SW 1271 (cell line): ENCODE measurements around the gene PYCR2.

Source experiments
- DNase-seq, 2 experiments: peaks; one replicate each; lab custom pipeline; 2025; lab: John Stamatoyannopoulos, UW

PYCR2 gene

GRCh38 chr1:225876900-225877510, 47.0 kb downstream of the PYCR2 start:
- no peak for DNase-seq

DNA sequence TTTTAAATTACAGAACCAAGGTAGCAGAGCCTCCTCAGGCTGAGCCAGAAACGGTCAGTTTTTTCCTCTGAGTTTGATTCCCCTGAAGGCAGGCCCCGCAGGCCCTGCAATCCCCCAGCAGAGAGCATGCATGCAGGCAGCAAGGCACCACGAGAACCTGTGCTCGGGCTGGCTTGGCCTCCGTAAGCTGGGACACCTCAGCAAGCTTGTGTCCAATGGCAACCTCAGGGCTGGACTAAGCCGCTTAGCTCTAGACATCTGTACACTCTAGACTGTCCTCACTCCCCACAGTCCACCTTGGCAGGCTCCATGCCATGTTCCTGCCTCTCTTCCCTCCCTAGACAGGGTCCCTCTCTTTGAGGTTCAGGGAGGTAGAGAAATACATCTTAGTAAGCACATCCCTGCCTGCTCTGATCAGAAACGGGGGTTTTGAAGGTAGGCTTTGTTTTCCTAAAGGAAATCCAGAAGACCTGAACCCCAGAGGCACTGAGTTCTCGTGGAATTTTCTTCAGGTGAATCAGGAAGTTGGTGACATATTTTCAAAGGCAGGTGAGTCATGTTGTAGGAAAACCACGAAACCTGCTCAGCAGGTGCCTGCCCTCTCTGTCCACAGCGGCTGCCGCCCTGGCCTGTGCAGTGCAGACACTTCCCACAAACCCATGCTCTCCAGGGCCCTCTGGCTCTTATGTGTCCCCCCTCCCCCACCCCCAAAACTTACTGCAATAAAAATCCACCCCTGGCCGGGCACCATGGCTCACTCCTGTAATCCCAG, 48.8 kb downstream of the PYCR2 start:
- no peak for DNase-seq

DNA sequence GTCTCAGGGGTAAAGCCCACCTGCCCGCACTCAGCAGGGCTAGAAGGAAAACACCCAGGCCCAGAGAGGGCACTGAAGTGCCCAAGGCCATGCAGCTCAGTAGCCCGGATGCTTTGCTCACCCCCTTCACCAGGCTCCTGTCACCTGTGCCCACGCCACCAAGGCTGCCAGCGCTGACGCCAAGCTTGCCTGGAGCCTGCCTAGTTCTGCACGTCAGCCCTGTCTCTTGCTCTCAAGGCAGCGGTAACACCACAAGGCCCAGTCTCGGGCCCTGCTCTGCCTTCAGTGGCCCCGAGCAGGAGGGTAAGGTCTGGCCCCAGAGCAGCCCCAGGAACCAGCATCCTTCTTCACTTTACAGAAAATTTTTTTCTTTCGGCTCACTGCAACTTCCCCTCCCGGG, 49.6 kb downstream of the PYCR2 start:
- DNase-seq, result no peak

DNA sequence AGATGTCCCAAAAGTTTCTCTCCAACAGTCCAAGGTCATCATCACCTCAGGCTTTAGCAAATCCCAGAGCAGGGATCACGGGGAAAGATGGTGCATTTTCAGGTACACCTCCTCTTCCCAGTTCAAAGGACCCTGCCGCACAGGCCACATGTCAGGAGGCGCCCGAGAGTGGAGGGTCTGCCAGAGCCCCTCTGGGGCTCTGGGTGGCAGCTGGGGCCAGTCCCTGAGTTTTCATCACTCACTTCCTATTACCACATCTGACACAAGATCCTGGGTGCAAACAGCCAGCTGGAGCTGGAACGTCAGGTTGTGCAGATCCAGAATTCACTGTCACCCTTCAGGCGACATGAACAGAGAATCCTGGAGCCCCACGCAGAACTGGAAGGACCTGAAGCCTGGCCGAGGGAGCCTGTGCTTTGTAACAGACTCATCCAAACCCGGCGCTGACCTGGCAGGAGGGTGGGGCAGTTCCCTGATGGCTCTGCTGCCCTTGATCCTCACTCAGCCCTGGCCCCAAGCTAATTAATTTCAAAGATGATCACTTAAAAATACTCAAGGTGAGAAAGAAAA, 50.7 kb downstream of the PYCR2 start:
- DNase-seq, result no peak

GRCh38 chr1:225872075-225872430, 52.0 kb downstream of the PYCR2 start:
- DNase-seq, result no peak

GRCh38 chr1:225871359-225872074, 52.5 kb downstream of the PYCR2 start:
- DNase-seq, result no peak

DNA sequence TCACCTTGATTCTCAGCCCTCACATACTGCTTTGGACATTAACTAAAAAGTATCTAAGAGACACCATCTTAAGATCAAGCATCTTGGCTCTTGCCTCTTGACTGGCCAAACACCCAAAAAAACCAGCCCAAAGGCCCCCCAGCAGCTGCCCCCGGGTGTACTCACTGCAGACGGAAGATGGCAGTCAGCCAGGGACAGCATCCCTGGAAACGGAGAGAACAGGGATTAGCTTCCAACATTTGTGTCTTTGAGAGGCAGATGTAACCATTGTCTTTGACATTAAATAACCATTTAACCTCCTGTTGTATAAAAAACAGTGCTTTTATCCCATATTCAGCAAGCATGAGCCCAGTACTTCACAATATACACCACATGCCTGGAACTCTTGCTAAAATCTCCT, 53.1 kb downstream of the PYCR2 start:
- no peak for DNase-seq
